OCI-LY1 (cell line): ENCODE data around the gene CACNA1C.

Experiments
- EZH2 ChIP-seq: fragments of 200-600 bp; sonication (generic), shearing (Covaris generic); IDR thresholded peaks from 2 replicates; pipeline ENCODE4 v1.8.0; 2017; ENCODE audit warnings: borderline replicate concordance, mixed run types, mild to moderate bottlenecking, antibody characterized with exemption, low read length, moderate library complexity, mixed read lengths
- TF ChIP-seq, protein P1 (sequence below): fragments of 200-600 bp; sonication (generic), shearing (Covaris generic); IDR thresholded peaks from 2 replicates; pipeline ENCODE4 v1.5.1; 2017; ENCODE audit warnings: mild to moderate bottlenecking, antibody characterized with exemption, low read length, moderate library complexity, mixed read lengths

DNA sequence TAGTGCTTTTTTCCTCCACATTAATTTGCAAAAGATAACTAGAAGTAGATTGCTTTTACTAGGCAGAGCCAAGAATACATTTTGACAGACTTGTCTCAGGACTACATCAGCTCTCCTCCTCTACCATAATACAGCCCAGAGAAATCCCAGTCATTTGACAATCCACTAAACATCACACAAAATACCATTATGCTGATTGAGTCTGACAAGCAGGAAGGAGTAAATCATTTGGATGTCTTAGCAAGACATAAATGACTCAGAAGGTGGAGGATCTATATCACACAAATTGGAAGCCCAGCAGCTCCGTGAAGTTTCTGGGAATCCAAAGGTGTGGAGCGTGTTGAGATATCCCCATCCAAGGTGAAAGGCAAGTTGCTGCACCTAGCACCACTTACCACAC is 666.6 kb downstream of the CACNA1C start:
- no peak for TF ChIP-seq EZH2
- TF ChIP-seq, protein P1, sequence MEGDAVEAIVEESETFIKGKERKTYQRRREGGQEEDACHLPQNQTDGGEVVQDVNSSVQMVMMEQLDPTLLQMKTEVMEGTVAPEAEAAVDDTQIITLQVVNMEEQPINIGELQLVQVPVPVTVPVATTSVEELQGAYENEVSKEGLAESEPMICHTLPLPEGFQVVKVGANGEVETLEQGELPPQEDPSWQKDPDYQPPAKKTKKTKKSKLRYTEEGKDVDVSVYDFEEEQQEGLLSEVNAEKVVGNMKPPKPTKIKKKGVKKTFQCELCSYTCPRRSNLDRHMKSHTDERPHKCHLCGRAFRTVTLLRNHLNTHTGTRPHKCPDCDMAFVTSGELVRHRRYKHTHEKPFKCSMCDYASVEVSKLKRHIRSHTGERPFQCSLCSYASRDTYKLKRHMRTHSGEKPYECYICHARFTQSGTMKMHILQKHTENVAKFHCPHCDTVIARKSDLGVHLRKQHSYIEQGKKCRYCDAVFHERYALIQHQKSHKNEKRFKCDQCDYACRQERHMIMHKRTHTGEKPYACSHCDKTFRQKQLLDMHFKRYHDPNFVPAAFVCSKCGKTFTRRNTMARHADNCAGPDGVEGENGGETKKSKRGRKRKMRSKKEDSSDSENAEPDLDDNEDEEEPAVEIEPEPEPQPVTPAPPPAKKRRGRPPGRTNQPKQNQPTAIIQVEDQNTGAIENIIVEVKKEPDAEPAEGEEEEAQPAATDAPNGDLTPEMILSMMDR, result no peak
